H9 (cell line): ENCODE measurements around the gene PRSS50. TPM values are rescaled to one million over a fixed set of nuclear protein-coding genes. Genes with fewer than 3 reads are reported as not detected.

ENCODE experiments used
- DNase-seq: peaks from one replicate; pipeline ENCODE4 v3.0.0-alpha.2; 2017
- H2AFZ ChIP-seq: one replicate; pipeline ENCODE4 v1.6.1; 2013; ENCODE audit warnings: mild to moderate bottlenecking, low read length, control low read depth, moderate library complexity
- H2AK5ac ChIP-seq: 2 replicates; pipeline ENCODE4 v1.6.1; 2013; ENCODE audit warnings: low read length, control low read depth, mixed read lengths; ENCODE audit not compliant: insufficient read length
- H2BK120ac ChIP-seq: one replicate; pipeline ENCODE4 v1.6.1; 2013; ENCODE audit warnings: low read depth, mild to moderate bottlenecking, low read length, control low read depth, inconsistent platforms; ENCODE audit not compliant: poor library complexity, severe bottlenecking
- H2BK12ac ChIP-seq: 2 replicates; pipeline ENCODE4 v1.6.1; 2013; ENCODE audit warnings: low read length, control low read depth, mixed read lengths, low read depth; ENCODE audit not compliant: insufficient read length
- H2BK15ac ChIP-seq: 2 replicates; pipeline ENCODE4 v1.6.1; 2013; ENCODE audit warnings: low read depth, low read length, control low read depth
- H2BK20ac ChIP-seq: one replicate; pipeline ENCODE4 v1.6.1; 2013; ENCODE audit warnings: low read depth, mild to moderate bottlenecking, low read length, control low read depth, inconsistent platforms; ENCODE audit not compliant: poor library complexity, severe bottlenecking
- H2BK5ac ChIP-seq: 2 replicates; pipeline ENCODE4 v1.6.1; 2013; ENCODE audit warnings: low read length, control low read depth, mixed read lengths; ENCODE audit not compliant: insufficient read length
- H3K14ac ChIP-seq: 2 replicates; pipeline ENCODE4 v1.6.1; 2013; ENCODE audit warnings: low read length, control low read depth; ENCODE audit not compliant: insufficient read depth
- H3K18ac ChIP-seq: 2 replicates; pipeline ENCODE4 v1.6.1; 2013; ENCODE audit warnings: low read depth, mild to moderate bottlenecking, mixed read lengths, low read length, control low read depth; ENCODE audit not compliant: insufficient read length
- H3K23ac ChIP-seq: 2 replicates; pipeline ENCODE4 v1.6.1; 2013; ENCODE audit warnings: low read length, control low read depth, mixed read lengths, low read depth; ENCODE audit not compliant: insufficient read length
- H3K23me2 ChIP-seq: 2 replicates; pipeline ENCODE4 v1.6.1; 2013; ENCODE audit warnings: low read depth, mild to moderate bottlenecking, mixed read lengths, low read length, control low read depth; ENCODE audit not compliant: insufficient read length, poor library complexity, severe bottlenecking
- H3K27ac ChIP-seq: 2 replicates; pipeline ENCODE4 v1.5.1; 2013; ENCODE audit warnings: low read length, control low read depth, mixed read lengths, low read depth; ENCODE audit not compliant: insufficient read length
- H3K27me3 ChIP-seq: 2 replicates; pipeline ENCODE4 v1.6.1; 2013; ENCODE audit warnings: low read length, control low read depth, inconsistent platforms; ENCODE audit not compliant: insufficient read depth
- H3K4ac ChIP-seq: 2 replicates; pipeline ENCODE4 v1.6.1; 2013; ENCODE audit warnings: low read depth, mild to moderate bottlenecking, control low read depth, inconsistent platforms, low read length, moderate library complexity
- H3K4me1 ChIP-seq: 2 replicates; pipeline ENCODE4 v1.6.1; 2013; ENCODE audit warnings: low read length, control low read depth, inconsistent platforms; ENCODE audit not compliant: insufficient read depth
- H3K4me2 ChIP-seq: 2 replicates; pipeline ENCODE4 v1.6.1; 2013; ENCODE audit warnings: low read length, control low read depth, mixed read lengths; ENCODE audit not compliant: insufficient read length, insufficient read depth
- H3K56ac ChIP-seq: 2 replicates; pipeline ENCODE4 v1.6.1; 2013; ENCODE audit warnings: low read depth, mild to moderate bottlenecking, mixed read lengths, low read length, control low read depth; ENCODE audit not compliant: insufficient read length
- H3K79me1 ChIP-seq: 2 replicates; pipeline ENCODE4 v1.6.1; 2013; ENCODE audit warnings: low read depth, mild to moderate bottlenecking, moderate library complexity, low read length, control low read depth, inconsistent platforms; ENCODE audit not compliant: insufficient read depth, poor library complexity, severe bottlenecking
- H3K79me2 ChIP-seq: 2 replicates; pipeline ENCODE4 v1.6.1; 2013; ENCODE audit warnings: low read length, control low read depth, inconsistent platforms; ENCODE audit not compliant: insufficient read depth
- H3K9ac ChIP-seq: 2 replicates; pipeline ENCODE4 v1.6.1; 2013; ENCODE audit warnings: low read length, control low read depth, mixed read lengths; ENCODE audit not compliant: insufficient read length; ENCODE audit errors: extremely low read depth
- H3K9me3 ChIP-seq: one replicate; pipeline ENCODE4 v1.6.1; 2013; ENCODE audit warnings: low read depth, low read length, inconsistent platforms; ENCODE audit not compliant: control insufficient read depth
- H3T11ph ChIP-seq: one replicate; pipeline ENCODE4 v1.6.1; 2013; ENCODE audit warnings: mild to moderate bottlenecking, low read length, control low read depth, inconsistent platforms
- H4K20me1 ChIP-seq: one replicate; pipeline ENCODE4 v1.6.1; 2013; ENCODE audit not compliant: control insufficient read depth, insufficient read length, insufficient read depth
- H4K5ac ChIP-seq: 2 replicates; pipeline ENCODE4 v1.6.1; 2013; ENCODE audit warnings: low read depth, mild to moderate bottlenecking, mixed read lengths, low read length, control low read depth; ENCODE audit not compliant: insufficient read length
- H4K8ac ChIP-seq: replicated peaks from 2 replicates; pipeline ENCODE4 v1.6.1; 2013; ENCODE audit warnings: low read length, control low read depth, mixed read lengths, low read depth; ENCODE audit not compliant: insufficient read length
- H4K91ac ChIP-seq: 2 replicates; pipeline ENCODE4 v1.6.1; 2013; ENCODE audit warnings: low read depth, mild to moderate bottlenecking, moderate library complexity, mixed read lengths, low read length, control low read depth; ENCODE audit not compliant: insufficient read length
- H3K27ac Mint-ChIP-seq, 3 experiments: 2 replicates in 2 of 3; 3 replicates in 1 of 3; pipeline ENCODE4 v1.8.0; 2020 to 2021; ENCODE audit warnings: mixed read lengths in 3 of 3, mild to moderate bottlenecking in 1 of 3, moderate library complexity in 1 of 3
- H3K27me3 Mint-ChIP-seq: 2 replicates; pipeline ENCODE4 v1.8.0; 2021; ENCODE audit warnings: low read depth, mild to moderate bottlenecking, moderate library complexity, mixed read lengths
- H3K36me3 Mint-ChIP-seq, 3 experiments: 2 replicates in 2 of 3; 3 replicates in 1 of 3; pipeline ENCODE4 v1.8.0; 2020 to 2021; ENCODE audit warnings: low read depth in 3 of 3, mixed read lengths in 3 of 3; ENCODE audit not compliant: insufficient read depth in 1 of 3
- H3K4me1 Mint-ChIP-seq, 2 experiments: 2 replicates each; pipeline ENCODE4 v1.8.0; 2020; ENCODE audit warnings: mixed read lengths in 2 of 2
- H3K4me3 Mint-ChIP-seq, 2 experiments: 2 replicates in 1 of 2; 3 replicates in 1 of 2; pipeline ENCODE4 v1.8.0; 2020 to 2021; ENCODE audit warnings: mild to moderate bottlenecking in 2 of 2, mixed read lengths in 2 of 2, moderate library complexity in 1 of 2
- H3K9me3 Mint-ChIP-seq, 2 experiments: 2 replicates in 1 of 2; 3 replicates in 1 of 2; pipeline ENCODE4 v1.8.0; 2020; ENCODE audit warnings: mild to moderate bottlenecking in 2 of 2, mixed read lengths in 2 of 2, moderate library complexity in 1 of 2
- WGBS: extraction: QIAGEN DNeasy Blood & Tissue Kit; methylation state at CpG from one replicate; pipeline ENCODE4 v1.1.7; 2013; ENCODE audit warnings: missing lambda C conversion rate, low lambda C conversion rate, mixed read lengths; ENCODE audit not compliant: insufficient read length; ENCODE audit errors: extremely low coverage; 5-methylcytosine and 5-hydroxymethylcytosine counted together
- total RNA-seq: library from RNA; stranded (reverse); gene quantifications from 2 replicates; pipeline ENCODE4 v1.2.1, GENCODE V29; 2021
- TF ChIP-seq, protein P1 (sequence below): fragments of 200-600 bp; sonication (generic); conservative IDR thresholded peaks from 3 replicates; pipeline ENCODE4 v1.8.0; 2021; ENCODE audit warnings: antibody characterized with exemption, mild to moderate bottlenecking

PRSS50 gene
- total RNA-seq, 1 experiment from 2014 or later, result 0.24 TPM

DNA sequence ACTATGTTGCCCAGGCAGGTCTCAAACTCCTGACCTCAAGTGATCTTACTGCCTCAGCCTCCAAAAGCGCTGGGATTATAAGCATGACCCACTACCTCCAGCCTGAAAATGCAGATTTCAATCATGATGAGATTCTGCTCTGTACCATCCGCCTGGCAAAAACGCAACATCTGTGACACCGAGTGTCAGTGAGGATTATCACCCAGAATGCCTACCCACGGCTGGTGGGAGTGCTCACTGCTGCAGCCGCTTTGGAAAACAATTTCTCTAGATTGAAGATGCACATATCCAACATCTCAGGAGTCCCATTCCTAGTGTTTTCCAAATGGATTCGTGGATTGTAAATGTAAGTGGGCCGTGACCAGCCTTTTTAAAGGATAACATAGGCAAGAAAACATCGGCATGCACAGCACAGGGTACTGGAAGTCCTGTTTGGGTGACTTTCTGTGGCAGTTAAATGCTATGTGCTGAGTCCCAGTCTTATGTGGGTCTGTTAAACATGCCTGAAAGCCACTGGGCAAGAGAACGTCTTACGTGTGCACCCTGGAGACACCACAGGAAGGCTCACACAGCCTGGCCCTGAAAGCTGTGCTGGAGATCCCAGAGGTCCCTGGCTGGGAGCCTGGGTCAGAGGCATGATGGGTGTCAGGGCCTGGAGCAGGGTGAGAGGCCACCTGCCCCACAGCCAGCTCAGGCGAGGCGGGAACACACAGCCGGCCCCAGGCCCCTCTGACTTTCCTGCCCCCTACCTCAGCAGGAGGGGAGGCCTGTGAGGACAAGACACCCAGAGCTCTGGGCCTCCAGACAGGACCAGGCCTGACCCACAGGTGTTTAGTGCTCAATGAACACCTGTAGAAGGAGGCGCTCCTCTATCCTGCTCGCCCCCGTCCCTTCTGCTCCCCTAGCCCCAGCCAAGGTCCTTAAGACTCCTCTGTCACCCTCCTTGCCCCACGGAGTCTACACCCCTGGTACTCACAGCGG lies 918 bp downstream of the PRSS50 start:
- Histone ChIP-seq H3K56ac (no peak overlapping the region), H3K79me1 (no peaks in the 10 kb centered on the region), H4K5ac (no peak overlapping the region), H3K79me2 (no peaks in the 10 kb centered on the region), H3K27ac (no peak overlapping the region), H2BK20ac (no peak overlapping the region), H3K23ac (no peak overlapping the region), H3T11ph (no peak overlapping the region), H3K4me1 (no peaks in the 10 kb centered on the region), H4K8ac (no peak overlapping the region), H2BK120ac (no peak overlapping the region), H4K20me1 (no peaks in the 10 kb centered on the region), H2AFZ (no peak overlapping the region), H3K14ac (no peak overlapping the region), H4K91ac (no peak overlapping the region), H3K18ac (no peak overlapping the region), H2BK15ac (no peak overlapping the region), H3K27me3 (no peaks in the 10 kb centered on the region), H2BK5ac (no peak overlapping the region), H3K23me2 (no peaks in the 10 kb centered on the region), H3K9ac (no peak overlapping the region), H3K9me3 (no peaks in the 10 kb centered on the region), H3K4ac (no peak overlapping the region), H3K4me2 (no peak overlapping the region), H2AK5ac (no peak overlapping the region), H2BK12ac (no peak overlapping the region)
- DNase-seq, result no peak
- H3K27ac Mint-ChIP-seq, result no peak overlapping the region
- peaks cover 5 to 8% of the 10 kb centered on the region in 2 experiments for H3K4me1 Mint-ChIP-seq
- peaks cover 4% of the 10 kb centered on the region for H3K27me3 Mint-ChIP-seq
- peaks cover 0 to 2% of the 10 kb centered on the region in 2 experiments; a peak in 1 of 5 replicates for H3K9me3 Mint-ChIP-seq
- no peak overlapping the region for H3K4me3 Mint-ChIP-seq
- TF ChIP-seq, protein P1, sequence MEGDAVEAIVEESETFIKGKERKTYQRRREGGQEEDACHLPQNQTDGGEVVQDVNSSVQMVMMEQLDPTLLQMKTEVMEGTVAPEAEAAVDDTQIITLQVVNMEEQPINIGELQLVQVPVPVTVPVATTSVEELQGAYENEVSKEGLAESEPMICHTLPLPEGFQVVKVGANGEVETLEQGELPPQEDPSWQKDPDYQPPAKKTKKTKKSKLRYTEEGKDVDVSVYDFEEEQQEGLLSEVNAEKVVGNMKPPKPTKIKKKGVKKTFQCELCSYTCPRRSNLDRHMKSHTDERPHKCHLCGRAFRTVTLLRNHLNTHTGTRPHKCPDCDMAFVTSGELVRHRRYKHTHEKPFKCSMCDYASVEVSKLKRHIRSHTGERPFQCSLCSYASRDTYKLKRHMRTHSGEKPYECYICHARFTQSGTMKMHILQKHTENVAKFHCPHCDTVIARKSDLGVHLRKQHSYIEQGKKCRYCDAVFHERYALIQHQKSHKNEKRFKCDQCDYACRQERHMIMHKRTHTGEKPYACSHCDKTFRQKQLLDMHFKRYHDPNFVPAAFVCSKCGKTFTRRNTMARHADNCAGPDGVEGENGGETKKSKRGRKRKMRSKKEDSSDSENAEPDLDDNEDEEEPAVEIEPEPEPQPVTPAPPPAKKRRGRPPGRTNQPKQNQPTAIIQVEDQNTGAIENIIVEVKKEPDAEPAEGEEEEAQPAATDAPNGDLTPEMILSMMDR, result no peak
- no peaks in the 10 kb centered on the region for H3K36me3 Mint-ChIP-seq
- WGBS, result no CpG with 5 or more reads among the region's 19 CpGs
